Activated T-helper 9 cell treated with anti-CD3 and anti-CD28 coated beads, Interleukin-2, amount 50 U/mL, for 16 hours (primary cell): Measurements from ENCODE around the gene SREBF2.

ENCODE experiments used
- DNase-seq: peaks from one replicate; pipeline ENCODE4 v3.0.0-alpha.2; 2020; ENCODE audit warnings: low read depth

The SREBF2 gene

DNA sequence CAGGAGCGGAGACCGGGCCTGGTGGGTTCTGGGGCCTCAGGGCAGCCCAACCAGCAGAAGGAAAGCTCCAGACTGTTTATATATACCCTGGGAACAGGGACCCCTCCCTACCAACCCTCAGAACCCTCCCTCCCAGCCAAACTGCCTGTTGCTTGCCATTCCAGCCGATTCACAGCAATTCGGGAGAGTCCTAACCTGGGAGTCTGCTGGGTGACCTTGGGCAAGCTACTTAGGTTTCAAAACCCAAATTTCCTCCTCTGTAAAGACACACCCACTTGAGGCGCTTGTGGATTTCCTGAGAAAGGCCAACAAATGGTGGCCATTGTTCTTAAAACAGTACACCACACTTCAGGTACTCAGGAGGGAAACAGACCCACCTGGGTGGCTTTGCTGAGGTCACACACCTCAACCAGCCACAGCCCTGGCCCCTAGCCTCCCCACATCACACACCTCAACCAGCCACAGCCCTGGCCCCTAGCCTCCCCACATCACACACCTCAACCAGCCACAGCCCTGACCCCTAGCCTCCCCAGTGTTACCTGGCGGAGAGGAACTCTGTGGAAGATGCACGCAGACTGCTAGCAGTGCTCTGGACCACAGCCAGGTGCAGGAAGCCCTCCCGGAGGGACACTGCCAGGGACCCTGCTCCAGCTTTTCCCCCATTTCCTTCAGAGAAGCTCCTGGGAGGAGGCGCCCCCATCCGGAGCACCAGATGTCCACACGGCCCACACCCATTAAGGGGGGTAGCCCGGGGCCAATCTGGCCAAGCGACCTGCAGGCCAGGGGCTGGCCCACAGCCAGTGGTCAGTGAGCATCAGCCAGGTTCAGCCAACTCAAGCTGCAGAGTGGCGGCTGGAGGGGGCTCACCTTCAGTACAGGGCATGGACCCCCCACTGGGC is 75.8 kb downstream of the SREBF2 start:
- DNase-seq = no peak

DNA sequence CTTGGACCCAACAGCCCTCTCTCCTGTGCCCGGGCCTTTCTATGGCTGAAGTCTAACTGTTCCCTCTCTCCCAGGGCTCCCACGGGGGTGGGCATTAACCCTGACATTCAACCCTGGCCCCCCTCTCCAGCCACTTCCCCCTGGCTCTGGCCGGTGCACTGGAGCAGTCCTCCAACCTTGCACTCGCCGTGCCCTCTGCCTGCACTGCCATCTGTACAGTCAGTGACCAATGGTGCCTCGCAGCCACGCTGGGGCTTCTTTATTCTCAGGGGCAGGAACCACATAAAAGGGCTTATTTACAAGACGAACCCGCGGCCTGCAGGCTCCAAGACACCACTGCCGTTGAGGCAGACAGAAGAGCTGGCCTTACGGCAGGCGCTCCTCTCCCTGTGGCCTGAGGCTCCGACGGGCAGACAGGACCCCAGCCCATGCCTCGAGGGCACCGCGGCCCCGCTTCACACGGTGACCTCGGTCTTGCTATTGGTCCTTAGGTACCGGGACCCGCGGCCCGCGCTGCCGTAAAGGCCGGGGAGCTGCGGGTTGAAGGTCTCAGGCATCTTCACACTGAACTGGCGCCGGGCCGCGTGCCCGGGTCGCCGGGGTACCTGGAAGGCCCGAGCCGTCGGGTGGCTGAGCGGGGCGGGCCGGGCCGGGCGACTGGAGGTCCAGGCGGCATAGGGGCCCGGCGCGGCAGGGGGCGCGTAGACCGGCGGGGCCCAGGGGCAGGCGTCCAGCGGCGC is 76.6 kb downstream of the SREBF2 start:
- DNase-seq = no peak

DNA sequence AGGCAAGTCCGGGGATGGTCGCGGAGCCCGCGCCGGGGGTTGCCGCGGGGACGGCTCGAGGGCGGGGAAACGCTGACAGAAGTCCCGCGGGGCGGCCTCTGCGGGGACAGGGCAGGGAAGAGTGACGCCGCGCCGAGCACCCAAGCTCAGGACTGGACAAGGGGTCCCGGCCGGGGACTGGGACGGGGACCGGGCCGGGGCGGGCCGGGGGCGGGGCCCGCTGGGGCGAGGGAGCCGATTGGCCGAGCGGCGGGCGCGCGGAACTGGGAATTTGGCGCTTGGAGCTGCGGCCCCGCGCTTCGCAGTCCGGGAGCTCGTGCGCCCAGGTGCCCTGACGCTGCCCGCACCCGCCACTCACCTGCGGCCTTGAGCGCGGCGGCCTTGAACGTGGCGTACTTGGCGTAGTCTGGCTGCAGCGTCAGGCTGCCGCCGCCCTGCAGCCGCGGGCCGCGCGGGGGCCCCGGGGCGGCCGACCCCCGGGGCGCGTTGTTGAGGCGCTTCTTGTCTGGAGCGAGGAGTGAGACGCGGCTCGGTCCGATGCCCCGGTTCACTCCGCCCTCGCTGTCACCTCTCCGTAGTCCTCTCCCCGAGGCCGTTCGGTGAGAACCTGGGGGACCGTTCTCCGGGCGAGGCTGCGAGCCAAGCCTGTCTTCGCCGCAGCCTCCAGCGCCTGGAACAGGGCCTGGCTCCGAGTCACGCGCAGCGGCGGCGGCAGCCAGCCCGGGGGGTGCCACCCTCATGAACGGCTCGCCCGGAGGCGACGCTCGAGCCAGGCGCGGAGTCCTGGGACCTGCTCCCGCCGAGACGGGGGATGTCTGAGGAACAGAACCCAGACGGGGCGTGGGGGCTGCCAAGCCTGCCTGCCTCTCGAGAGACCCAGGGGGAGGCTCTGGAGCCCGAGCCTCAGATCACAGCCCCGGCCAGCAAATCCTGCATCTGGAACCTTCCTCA is 77.4 kb downstream of the SREBF2 start:
- no peak for DNase-seq

DNA sequence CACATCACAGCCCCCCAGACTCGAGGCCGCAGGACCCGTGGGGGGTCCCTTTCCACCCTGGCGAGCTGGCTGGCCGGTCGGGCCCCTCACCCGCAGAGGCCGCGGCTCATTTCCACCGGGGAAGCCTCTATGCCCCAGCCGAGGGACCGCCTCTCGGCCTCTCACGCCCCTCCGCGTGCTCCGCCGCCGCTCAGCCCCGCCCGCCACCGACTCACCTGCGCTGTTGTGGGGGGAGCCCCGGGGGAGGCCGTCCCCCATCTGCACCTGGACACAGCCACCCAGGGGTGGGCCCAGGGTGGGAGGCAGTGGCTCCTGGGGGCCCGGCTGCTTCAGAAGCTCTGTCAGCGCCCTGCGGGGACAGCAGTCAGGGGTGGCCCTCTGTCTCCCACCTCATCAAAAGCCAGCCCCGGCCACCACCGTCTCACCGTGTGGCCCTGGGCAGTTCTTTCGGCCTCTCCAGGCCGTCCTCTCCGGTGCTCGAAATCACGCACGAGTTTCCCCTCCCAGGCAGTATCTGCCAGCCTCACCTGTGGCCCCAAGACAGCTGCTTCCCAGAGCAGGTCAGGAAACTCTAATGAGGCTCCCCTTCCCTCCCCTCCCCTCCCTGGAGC is 78.2 kb downstream of the SREBF2 start:
- DNase-seq = no peak

DNA sequence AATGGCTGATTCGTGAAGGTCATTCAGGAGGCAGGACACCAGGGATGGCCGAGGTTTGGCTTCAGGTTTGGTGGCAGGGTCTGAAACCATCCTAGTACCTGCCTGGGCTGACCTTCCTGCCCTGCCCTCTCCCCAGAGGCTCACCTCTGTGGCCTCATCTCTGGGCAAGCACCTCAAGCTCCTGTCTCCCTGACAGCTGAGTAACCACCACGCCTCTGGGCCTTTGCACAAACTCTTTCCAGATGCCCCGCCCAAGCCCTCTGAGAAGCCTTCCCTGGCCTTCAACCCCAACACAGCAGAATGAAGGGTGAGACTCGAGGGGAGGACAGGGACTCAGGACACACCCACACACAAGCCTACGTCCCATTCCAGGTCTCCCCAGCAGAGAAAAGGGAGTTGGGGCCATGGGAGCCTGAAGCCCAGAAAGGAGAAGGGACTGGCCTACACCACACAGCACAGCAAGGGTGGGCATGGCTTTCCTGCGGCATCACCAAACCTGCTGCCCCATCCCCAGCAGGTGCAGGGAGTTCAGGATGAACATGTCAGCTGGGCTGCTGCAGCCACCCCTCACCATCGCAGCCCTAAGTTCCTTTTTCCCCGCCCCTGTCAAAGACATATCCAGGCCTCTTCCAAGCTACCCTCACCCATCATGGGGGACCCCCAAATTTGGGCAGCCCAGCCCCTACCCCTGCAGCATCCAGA is 79.6 kb downstream of the SREBF2 start:
- no peak for DNase-seq

DNA sequence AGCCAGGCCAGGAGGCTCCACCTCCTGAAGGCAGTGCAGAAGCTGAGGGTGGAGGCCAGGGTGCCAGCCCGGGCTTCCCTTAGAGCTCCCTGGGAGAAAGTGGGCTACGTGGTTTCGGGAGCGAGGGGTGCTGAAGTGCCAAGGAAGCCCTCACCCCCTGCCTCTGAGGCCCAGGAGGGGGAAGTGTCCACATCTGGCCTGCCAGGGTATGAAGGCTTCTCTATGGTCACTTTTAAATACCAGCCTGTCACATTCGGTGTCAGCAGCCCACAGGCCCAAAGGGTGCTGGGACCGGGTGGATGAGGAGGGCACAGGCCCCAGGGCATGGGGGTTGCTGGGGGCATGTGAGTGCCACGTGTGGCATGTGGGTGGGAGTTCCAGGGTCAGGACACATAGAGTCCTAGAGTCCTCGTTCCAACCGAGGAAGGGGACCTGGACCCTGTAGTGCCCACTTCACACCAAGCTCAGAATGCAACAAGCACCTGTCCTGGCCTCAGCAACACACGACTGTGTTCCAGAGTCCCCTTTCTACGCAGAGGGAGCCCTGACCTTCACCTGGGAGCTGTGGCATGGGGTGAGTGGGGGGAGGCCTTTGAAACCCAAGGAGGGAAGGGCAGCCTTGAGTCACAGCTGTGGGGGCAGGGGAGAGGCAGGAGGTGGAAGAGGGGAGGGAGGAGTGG is 80.3 kb downstream of the SREBF2 start:
- DNase-seq = no peak

DNA sequence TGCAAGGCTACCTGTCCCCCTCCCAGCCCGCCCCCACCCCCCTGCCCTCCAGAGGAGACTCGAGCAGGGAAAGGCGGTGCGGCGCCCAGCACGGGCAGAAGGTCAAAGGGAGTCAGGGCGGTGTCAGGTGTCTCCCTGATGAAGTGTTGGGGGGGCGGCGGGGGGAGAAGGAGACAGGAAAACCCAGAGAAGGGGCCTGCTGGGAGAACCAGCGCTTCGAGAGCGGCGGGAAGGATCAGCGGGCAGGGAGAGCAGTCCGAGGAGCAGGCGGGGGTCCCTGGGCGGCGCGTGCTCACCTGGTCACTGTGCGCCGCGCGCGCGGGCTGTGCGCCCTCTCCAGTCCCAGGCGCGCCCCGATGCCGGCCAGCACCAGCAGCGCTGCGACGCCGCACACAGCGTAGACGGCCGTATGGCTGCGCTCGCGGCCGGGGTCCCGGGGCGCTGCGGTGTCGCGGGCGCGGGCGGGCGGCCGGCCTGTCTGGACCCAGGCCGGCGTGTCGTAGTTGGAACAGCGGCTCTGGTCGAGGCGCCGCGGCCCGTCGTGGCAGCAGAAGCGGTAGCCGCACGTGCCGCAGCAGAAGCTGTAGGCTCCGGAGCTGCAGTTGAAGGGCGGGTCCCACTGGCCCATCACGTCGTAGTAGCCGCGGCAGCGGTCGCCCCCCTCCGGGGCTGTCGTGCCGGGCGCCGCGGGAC is 81.1 kb downstream of the SREBF2 start:
- DNase-seq = no peak

DNA sequence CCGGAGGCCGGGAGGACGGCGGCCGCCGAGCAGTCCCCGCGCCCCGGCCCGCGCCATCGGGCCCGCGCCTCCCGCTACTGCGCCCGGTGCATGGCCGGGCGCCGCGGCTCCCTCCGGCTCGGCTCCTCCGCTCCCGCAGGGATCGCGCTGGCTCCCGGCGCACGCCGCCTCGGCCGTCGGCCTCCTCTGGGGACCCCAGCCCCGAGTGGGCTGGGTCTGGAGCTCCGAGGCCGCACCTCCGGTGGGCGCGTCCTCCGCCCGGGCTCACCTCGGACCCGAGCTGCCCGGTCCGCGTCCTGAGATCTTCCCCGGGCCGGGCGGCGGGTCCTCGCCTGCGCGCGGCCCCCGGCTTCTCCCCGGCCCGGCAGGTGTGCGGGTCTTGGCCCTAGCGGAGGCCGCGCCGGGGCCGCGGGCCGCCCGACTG is 81.7 kb downstream of the SREBF2 start:
- no peak for DNase-seq

DNA sequence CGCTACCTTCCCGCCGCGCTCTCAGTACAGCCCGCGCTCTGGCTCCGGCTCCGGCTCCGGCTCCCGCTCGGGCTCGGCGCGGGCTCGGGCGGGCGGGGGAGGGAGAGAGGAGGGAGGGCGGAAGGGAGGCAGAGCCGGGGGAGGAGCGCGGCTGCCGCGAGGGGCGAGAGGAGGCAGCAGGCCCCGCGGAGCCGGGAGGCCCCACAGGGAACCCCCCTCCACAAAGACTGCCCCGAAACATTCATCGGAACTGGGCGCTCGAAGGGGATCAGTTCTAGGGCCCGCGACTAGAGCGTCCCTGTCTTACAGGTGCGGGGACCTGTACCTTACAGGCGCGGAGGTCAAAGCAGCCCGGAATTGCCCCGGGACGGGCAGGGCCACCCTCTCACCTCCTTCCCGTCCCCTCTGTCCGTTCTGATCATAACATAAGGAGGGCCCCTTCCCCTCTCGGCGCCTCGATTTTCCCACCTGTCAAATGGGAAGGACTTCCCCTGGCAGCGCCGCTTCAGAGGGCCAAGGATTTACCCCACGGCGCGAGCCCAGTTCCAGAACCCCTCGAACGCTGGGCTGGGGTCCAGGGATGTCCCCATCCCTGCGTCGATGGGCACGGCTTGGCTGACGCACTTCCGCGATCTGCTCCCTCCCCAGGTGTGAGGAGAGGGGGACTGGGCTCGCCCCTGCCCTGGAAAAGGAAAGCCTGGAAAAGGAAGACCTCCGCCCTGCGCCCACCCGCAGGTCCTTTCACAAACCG is 82.3 kb downstream of the SREBF2 start, which contains the start of gene SHISA8:
TSS of gene SHISA8 (minus strand) at position 40 of the 751 bp plus-strand sequence. CDS start 407 bp downstream, outside the sequence.
- peak; percentile 50 for DNase-seq

DNA sequence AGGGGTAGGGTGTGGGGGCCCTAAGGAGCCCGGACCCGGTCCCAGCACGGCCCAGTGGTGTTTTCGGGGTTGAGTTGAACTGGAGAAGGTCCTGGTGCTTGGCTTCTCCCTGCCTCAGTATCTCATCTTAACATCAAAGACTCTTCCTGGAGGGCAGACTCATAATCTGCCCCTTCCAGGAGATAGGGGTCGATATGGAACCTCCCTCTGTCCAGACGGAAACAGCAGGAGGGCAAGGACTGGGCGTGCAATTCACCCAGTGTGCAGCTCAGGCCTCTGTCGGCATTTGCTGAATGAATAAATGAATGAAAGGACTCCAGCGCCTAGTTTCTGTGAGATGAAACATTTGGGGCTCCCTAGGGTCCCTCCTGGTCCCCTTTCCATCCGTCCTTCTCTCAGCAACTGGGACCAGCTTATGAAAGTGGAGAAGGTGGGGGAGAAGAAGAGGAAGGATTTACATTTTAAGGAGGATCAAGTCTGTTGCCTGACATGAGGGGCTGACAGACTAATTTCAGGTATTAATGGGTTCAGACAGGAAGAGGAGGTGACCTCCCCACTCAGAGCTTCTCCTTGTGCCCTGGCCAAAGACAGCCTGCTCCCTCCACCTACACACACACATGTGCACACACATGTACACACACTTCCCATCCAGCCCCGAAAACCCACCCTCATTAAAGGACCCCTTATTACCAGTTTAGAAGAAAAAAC is 83.0 kb downstream of the SREBF2 start:
- DNase-seq = no peak

DNA sequence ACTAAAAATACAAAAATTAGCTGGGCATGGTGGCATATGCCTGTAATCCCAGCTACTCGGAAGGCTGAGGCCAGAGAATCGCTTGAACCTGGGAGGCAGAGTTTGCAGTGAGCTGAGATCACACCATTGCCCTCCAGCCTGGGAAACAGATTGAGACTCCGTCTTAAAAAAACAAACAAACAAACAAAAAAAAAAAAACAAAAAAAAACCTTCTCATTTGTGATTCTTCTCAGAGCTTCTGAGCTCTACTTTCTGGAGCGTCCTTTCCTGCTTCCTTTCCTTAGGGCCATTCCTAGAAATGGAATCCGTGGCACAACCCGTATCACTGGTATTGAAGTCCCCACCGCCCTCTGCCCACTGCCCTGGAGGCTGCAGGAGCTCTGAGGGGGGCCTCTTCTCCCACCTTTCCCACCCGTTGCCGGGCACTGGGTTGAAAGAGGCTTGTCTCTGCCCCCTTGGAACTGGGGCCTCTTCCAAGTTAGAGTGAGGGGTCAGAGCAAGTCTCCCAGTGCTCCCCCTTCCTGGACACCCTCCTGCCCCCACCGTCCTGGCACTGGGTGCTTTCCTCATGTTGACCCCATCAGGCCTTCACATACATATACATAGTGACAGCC is 83.9 kb downstream of the SREBF2 start:
- DNase-seq = no peak

DNA sequence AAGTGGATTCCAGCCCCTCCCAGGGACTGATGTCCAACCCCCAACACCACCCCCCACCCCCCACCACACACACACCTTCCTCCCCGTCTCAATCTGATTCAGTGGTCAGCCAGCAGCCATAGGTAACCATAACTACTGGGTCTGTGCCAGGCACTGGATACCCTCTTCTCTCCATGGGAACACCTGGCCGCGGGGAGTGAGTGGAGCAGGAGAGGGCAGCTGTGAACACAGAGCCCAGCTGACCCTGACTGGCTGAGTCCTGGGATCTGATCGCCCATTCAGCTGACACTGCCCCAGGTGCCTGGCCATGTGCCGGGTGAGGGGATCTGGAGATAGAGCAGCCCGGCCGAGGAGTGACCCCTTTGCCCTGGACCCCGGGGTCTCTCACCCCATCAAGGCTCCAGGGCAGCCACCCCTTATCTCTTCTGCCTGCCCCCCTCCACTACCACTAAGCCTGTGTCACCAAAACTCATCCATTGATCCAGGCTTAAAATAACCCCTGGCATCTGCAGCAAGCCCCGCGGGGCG is 84.5 kb downstream of the SREBF2 start:
- DNase-seq = no peak

DNA sequence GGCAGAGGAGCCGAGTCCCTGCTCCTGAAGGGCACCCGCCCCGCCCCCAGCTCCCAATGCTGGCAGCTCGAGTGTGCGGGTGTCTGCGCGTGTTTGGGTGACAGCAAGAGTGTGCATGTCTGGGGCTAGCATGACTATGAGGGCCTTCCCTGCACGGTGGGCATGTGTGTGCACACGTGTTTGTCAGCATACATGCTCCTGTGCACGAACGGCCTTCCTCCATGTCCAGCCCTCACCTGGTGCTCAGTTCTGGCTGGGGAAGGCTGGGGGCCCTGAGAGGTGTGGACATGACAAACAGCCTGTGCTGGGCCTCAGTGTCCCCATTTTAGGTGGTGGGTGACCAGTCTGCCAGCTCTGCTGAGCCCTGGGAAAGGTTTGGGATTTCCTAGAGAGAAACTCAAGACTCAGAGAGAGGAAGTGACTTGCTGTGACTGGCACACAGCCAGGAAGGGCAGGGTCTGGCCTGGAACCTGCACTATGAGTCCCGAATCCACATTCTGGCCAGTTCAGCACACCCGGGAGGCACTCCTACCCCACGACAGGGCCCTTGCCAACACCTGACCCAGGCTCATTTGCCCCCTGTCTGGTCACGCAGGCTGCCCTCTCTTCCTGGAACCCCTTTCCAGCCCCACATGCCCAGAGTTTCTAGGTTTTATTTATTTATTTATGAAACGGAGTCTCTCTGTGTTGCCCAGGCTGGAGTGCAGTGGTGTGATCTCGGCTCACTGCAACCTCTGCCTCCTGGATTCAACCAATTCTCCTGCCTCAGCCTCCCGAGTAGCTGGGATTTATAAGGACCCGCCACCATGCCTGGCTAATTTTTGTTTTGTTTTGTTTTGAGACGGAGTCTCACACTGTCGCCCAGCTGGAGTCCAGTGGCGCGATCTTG is 85.2 kb downstream of the SREBF2 start:
- no peak for DNase-seq

DNA sequence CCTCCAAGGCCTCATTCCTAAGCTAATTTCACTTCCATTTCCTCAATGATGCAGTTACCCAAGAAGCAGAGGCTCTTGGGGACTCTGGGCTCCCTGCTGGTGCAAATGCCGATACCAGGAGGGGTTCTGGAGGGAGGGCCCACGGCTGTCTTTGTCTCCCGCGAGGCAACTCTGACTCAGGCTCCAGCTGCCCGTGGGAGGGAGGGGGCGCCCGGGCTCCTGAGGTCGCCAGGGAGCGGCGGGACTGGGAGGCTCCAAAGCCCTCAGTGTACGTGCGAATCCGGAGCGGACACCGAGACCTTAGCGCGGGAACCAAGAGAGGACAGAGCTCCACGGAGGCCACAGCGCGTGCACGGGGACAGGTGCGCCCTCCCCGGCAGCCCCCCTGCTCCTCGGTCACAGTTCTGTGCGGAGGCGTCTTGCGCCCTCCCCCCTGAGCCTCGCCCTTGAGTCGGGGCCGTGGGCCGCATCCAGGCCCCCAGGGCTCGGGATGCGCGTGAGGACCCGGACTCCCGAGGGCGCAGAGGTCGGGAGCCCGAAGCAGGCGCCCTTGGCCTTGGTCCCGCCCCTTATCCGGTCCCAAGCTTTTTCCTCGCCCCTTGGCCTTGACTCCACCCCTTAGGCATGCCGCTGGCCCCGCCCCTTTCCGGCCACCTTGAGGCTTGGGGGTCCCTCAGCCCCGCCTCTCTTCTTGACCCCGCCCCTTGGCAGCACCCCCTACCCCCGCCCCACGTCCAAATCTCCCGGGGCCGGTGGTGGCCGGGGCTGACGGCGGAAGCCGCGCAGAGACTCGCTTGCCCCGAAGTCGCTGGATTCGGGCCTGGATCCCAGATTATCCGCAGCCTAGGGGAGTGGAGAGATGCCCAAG is 86.7 kb downstream of the SREBF2 start:
- no peak for DNase-seq

DNA sequence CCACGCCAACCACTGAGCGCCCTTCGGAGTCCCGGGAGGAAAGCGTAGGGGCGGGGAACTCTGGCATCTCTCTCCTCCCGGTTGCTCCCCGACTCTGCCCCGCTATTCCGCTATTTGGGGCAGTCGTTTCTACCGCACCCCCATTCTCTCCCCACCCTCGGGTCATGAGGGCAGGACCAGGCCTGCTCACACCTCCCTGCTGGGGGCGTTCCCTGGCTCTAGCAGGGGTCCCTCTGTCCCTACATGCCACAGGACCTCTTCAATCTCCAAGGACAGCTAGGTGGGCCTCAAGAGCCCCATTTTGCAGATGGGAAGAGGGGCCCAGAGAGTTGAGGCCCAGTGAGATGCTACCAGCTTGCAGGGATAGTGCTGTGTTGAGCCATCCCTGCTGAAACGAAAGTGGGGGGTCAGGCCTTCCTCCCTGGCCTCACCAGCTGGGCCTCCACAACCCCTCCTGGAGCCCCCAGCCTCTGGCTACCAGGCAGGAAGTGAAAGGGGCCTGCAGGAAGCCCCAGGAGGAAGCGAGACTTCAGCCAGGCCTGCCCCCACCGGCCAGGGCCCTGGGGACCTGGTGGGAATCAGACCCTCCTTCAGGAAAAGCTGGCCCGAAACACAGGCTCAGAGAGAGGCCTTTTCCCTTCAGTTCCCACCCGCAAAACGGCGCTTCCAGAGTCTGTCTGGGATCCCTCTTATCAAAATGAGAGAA is 87.5 kb downstream of the SREBF2 start:
- no peak for DNase-seq
